GM15510 (cell line): Measurements from ENCODE around the gene SNX13.

Experiments
- POLR2A ChIP-seq: IDR thresholded peaks from 3 replicates; pipeline ENCODE4 v1.6.1; 2011; ENCODE audit warnings: borderline replicate concordance; ENCODE audit not compliant: insufficient read length; ENCODE audit errors: extremely low read depth

Gene SNX13

DNA sequence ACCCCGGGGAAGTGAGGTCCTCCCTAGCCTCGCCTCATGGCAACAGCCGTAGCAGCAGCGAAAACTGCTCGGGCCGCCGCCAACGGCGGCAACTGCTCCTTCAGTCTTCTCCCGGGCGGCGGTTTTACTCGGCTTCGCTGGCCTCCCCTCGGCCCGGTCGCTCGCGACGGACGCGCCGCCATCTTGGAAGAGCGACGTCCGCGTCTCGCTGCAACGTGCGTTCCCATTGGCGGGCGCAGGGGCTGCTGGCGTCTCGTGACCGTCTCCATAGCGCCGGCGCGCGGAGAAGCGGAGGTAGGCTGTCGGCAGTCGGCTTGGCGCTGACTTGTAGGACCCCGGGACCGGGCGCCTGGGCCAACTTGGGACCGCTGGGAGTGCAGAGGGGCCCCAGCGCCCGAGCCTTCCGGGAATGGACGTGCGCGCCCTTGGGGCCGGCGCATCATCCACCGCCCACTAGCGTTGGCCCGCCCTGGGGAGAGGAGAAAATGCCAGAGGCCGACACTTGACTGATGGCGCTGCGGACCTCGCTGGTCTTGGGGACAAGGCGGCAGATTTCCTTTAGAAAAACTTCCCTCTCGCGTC, at the start of gene SNX13:
TSS of gene SNX13 (minus strand) at position 193 of the 582 bp plus-strand sequence. CDS start 199 bp downstream, outside the sequence.
- TF ChIP-seq POLR2A = peak; percentile 79

- TF ChIP-seq POLR2A = no peak
These were observed 49.3 kb upstream of the SNX13 start for GRCh38 chr7:17989546-17989945.

DNA sequence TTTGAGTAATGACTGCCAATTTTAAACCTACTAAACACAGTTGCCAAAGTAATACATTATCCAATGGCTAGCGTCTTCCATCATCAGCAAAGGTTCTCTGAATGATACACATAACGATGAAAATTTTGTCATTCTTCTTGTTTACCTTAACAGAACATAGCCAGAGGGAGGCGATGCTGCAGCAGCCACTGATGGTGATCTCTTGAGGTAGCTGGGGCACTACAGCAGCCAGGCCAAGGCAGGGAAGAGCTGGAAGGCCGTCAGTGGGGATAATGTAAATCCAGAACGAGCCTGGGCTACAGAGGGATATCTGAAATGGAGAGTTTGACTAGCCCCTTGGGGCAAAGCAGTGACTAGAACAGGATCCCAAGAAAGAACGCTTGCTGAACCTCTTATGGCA, 48.6 kb upstream of the SNX13 start:
- TF ChIP-seq POLR2A = no peak

GRCh38 chr7:17988141-17988540, 47.8 kb upstream of the SNX13 start:
- no peak for TF ChIP-seq POLR2A

GRCh38 chr7:17986851-17987250, 46.6 kb upstream of the SNX13 start:
- no peak for TF ChIP-seq POLR2A

DNA sequence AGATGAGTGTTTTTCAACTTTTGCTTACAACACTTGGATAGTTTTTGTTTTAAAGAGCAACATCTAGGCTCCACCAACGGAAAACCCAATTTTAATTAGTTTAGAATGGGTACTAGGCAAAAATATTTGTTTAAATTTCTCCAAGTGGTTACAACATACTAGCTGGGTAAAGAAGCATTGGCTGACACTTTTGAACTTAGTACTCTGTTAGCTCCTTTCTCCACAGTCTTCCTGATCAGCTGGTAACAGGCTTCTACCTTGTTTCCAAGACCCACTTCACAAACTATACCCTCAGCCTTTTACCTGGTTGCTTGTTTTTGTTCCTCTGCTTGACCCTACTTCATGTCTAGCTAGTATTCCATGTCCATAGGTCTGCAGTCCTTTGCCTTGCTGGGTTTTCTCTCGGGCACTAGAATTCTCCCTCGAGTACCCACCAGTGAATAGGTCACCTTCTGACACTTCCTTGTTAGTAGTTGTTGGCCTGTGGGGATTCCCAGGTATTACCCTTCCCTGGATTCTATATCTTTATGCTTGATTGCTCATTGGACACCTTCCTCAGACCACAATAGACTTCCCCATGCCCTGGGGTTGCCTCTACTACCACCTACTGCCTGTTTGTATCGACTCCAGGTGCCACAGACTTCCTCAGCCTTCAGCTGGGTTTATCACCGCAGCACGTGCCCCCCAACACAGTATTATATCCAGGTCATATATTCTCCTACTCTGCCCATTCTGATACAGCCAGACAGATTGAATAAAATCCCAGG, 45.4 kb upstream of the SNX13 start:
- TF ChIP-seq POLR2A = no peak

GRCh38 chr7:17984288-17984687, 44.0 kb upstream of the SNX13 start:
- TF ChIP-seq POLR2A = no peak

GRCh38 chr7:17983221-17984062, 43.1 kb upstream of the SNX13 start:
- TF ChIP-seq POLR2A = no peak

GRCh38 chr7:17976952-17977351, 36.7 kb upstream of the SNX13 start:
- TF ChIP-seq POLR2A = no peak

GRCh38 chr7:17971411-17971810, 31.1 kb upstream of the SNX13 start:
- no peak for TF ChIP-seq POLR2A

DNA sequence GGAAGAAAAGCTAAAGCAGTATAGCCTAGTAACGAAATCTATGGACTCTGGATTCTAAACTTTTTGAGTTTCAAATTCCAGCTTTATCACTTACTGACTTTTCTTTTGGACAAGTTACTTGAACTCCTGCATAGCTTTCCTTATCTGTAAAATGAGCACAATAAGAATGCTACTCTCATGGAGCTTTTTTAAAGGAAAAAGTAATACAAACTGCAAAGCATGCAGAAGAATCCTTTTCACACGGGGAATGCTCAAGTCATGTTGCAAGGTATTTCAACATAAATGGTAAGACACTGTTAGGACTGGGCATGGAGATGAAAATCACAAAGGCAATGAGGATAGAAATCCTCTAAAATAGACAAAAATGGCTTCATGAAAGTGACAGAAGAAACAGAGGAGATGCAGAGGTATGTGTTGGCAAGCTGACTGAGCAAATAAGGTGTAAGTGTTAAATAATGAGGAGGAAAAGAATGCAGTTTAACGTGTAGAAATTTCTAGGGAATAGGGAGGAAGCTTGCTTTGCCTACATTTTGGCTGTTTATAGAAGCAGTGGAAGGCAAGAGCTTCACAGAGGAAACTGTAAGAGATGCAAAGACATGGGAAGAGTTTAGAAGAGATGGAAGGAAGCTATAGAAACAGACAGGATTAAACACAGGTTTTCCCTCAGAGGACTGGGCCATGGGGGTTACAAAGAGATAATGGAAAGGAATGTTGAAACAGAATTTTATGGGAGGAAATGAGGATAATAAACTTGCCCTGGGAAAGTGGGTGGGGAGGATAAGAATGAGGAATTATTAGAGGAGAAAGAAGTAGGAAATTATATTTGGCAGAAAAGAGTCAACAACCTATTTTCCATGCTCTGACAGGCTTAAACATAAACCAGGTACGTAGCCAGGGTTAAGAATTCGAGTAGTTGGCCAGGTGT, 28.8 kb upstream of the SNX13 start:
- no peak for TF ChIP-seq POLR2A

GRCh38 chr7:17966706-17967105, 26.4 kb upstream of the SNX13 start:
- TF ChIP-seq POLR2A = no peak

- TF ChIP-seq POLR2A = no peak
These were observed 25.3 kb upstream of the SNX13 start for GRCh38 chr7:17965603-17966002.

- no peak for TF ChIP-seq POLR2A
These were observed 23.0 kb upstream of the SNX13 start for GRCh38 chr7:17963281-17963680.
